ENCODE measurements around the gene FBXO10.
"Not testable (repeated sequence)": the region's sequence is repeated elsewhere in the genome, so short reads cannot be mapped to it uniquely, and the experiment has no call there.

The FBXO10 gene

DNA sequence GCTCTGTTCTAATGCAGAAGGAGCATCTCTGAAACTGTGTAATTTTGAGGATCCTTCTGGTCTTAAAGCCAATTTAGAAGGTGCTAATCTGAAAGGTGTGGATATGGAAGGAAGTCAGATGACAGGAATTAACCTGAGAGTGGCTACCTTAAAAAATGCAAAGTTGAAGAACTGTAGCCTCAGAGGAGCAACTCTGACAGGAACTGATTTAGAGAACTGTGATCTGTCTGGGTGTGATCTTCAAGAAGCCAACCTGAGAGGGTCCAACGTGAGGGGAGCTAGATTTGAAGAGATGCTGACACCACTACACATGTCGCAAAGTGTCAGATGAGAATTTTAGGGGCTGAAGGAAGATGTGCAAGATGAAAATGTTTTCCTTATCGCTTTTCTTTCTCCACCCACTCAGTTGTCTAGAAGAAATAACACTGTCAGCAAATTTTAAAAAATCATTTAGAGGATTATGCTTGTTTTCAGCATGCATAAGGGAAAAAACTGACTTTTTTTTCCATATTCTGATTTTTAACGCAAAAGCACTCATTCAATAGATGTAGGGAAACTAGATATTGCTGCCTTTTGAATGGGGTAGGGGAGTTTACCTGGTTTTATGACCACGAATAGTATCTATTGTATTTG lies 98.1 kb downstream of the FBXO10 start:
- DNase-seq (ENCODE audit: low read depth, low spot score): not testable (repeated sequence)

DNA sequence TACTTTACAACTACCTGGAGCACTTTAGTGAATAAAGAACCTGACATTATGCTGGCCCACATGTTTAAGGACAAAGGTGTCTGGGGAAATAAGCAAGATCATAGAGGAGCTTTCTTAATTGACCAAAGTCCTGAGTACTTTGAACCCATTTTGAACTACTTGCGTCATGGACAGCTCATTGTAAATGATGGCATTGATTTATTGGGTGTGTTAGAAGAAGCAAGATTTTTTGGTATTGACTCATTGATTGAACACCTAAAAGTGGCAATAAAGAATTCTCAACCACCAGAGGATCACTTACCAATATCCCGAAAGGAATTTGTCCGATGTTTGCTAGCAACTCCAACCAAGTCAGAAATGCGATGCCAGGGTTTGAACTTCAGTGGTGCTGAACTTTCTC lies 98.7 kb downstream of the FBXO10 start:
- DNase-seq (ENCODE audit: low read depth, low spot score): not testable (repeated sequence)

GRCh38 chr9:37476930-37477329 lies 99.2 kb downstream of the FBXO10 start:
- DNase-seq (ENCODE audit: low read depth, low spot score): no peak

GRCh38 chr9:37474438-37474837 lies 101.7 kb downstream of the FBXO10 start:
- no peak for DNase-seq (ENCODE audit: low read depth, low spot score)

DNA sequence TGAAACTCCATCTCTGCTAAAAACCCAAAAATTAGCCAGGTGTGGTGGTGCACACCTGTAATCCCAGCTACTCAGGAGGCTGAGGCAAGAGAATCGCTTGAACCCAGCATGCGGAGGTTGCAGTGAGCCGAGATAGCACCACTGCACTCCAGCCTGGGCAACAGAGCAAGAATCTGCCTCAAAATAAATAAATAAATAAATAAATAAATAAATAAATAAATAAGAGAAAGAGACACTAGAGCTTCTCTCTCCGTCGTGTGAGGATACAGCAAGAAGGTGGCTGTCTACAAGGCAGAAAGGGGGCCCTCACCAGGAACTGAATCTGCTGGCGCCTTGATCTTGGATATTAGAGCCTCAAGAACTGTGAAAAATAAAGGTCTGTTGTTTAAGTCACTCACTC lies 102.2 kb downstream of the FBXO10 start:
- DNase-seq (ENCODE audit: low read depth, low spot score): not testable (repeated sequence)

DNA sequence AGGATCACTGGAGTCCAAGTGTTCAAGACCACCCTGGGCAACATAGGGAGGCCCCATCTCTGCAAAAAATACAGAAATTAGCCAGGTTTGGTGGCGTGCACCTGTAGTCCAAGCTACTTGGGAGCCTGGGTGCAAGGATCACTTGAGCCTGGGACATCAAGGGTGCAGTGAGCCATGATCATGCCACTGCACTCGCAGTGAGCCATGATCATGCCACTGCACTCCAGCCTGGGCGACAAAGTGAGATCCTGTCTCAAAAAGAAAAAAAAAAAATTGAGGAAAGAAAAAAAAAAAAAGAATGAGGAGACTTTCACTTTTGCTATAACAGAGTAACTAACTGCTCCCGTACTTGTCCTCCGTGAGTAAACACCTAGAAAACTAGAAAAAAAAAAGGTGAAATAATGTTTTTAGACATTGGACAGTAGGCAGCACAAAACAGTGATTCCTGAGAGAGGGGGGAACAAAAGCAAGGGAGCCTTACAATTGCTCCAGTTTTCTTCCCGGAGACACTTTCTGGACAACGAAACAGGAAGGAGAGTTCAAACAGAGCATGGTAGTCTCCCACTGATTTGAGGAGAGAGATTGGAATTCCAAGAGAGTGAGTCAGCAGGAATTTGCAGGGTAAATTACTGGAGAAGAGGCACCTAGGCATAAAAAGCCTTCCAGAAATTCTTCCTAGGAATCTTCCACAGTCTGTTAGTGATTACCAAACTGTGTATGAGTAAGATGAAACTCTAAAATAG lies 104.1 kb downstream of the FBXO10 start:
- DNase-seq (ENCODE audit: low read depth, low spot score): peak; percentile 88

GRCh38 chr9:37468620-37469019 lies 107.6 kb downstream of the FBXO10 start:
- no peak for DNase-seq (ENCODE audit: low read depth, low spot score)

GRCh38 chr9:37467530-37467929 lies 108.7 kb downstream of the FBXO10 start:
- DNase-seq (ENCODE audit: low read depth, low spot score): not testable (repeated sequence)

DNA sequence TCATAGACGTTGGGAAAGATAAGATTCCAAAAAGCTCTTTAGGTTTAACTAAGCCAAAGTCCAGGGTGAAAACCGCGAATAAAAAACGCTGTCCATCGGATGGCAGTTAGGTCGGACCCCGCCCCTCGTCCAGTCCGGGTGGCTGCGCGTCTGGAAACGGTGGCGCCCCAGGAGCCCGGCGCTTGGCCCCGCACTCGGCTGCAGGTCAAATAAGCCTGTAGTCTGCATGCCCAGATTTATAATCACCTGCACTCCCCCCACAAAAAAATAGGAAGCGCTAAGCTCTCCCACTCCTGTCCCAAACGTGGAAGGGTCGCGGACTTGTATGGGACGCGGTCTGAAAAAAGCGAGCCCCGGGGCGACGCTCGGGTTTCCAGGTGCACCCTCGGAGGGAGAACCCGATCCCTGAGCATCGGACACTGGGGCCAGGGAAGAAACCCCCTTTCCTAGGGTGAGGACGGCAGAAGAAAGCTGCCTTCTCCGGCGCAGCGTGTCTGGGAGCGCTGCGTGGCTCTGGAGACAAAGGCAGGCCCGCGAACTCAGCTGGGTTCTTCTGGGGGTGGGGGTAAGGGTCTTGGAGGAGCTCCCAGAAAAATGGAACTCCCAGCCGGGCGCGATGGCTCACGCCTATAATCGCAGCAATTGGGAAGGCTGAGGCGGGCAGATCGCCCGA lies 110.0 kb downstream of the FBXO10 start:
- peak; percentile 91 for DNase-seq (ENCODE audit: low read depth, low spot score)

DNA sequence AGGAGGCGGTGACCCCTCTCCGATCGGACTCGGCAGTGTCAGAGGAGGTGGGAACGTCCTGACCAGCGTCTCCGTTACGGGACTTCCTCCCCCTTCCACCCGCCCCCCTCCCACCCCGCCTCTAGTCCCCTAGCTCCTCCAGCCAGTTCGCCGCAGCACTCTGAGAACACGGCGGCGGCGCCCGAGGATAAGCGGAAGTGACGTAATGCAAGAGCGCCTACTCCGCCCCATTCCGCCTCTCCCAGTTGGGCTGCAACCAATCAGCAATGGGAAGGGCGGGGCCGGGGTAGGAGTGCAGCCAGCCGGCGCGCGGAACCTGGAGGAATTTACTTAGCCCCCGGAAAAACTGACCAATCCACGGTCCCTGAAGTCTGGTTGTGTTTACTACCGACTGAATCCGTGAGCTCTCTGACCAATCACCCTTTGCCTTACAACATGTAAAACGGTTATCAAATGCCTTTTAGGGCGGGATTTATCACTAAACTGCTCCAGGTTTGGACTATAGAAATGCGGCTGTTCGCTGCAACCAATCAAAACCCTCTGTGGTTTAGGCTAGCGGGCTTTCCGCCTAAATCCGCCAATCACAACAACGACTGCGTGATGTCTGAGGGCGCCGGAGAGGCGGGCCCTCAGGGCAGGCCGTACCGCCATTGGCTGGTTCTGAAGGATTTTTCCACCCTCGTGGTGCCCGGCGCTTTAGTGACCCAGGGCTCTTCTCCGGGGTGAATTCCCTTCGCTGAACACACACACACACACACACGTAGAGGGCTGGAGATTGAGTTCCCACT lies 110.7 kb downstream of the FBXO10 start, which contains the start of gene ZBTB5:
Gene ZBTB5 (minus strand): TSS at position 202 of the 788 bp plus-strand sequence. CDS start 22,899 bp downstream, outside the sequence.
- DNase-seq (ENCODE audit: low read depth, low spot score): peak; percentile 100

- no peak for DNase-seq (ENCODE audit: low read depth, low spot score)
Observed at GRCh38 chr9:37464426-37465248, 111.5 kb downstream of the FBXO10 start.

DNA sequence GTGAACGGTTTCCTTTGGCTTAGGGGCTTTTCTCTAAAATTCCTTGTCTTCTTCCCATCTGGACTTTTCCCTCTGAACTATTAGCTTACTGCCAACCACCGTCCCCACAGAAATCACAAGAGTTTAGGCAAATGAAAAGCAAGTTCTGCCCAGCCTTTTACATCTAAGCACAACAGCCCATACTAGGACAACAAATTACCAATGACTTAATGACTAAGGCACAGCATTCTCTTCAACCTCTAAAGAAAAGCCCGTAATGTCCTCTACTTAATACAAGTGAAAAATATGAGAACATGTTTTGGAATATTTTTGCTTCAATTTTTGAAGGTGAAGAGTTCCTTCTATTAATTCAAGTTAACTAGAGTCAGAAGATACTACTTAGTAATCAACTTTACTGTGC lies 112.2 kb downstream of the FBXO10 start:
- DNase-seq (ENCODE audit: low read depth, low spot score): no peak

Measured in ELF-1 (cell line).